Spinal cord (tissue), 10 donors: ENCODE measurements around the gene FAM83F. TPM values are rescaled to one million over a fixed set of nuclear protein-coding genes. Genes with fewer than 3 reads are reported as not detected.
A peak's percentile ranks its signal among the peaks of the same experiment; 100 is the strongest.

Experiments used
- DNase-seq, 6 donors: peaks; one replicate each; pipeline versions ENCODE4 v3.0.0 to v3.0.0-alpha.2; 2013 to 2015; ENCODE audit warnings: low spot score in 6 of 6, low read depth in 4 of 6
- H3K27ac ChIP-seq: one replicate; pipeline ENCODE4 v1.5.1; 2013; ENCODE audit warnings: low read depth, low read length, control low read depth
- H3K27me3 ChIP-seq: one replicate; pipeline ENCODE4 v1.6.1; 2013; ENCODE audit warnings: low read length; ENCODE audit not compliant: control insufficient read depth, insufficient read depth
- H3K36me3 ChIP-seq: one replicate; pipeline ENCODE4 v1.6.1; 2013; ENCODE audit warnings: low read length; ENCODE audit not compliant: control insufficient read depth, insufficient read depth
- H3K4me1 ChIP-seq: one replicate; pipeline ENCODE4 v1.6.1; 2013; ENCODE audit warnings: low read length; ENCODE audit not compliant: control insufficient read depth, insufficient read depth
- H3K4me3 ChIP-seq: one replicate; pipeline ENCODE4 v1.5.1; 2013; ENCODE audit warnings: low read depth, low read length, control low read depth
- H3K9me3 ChIP-seq: one replicate; pipeline ENCODE4 v1.6.1; 2013; ENCODE audit warnings: low read length; ENCODE audit not compliant: control insufficient read depth, insufficient read depth
- WGBS: methylation state at CpG from one replicate; pipeline ENCODE4 v1.1.5; 2013; ENCODE audit warnings: missing lambda C conversion rate; ENCODE audit not compliant: insufficient coverage; 5-methylcytosine and 5-hydroxymethylcytosine counted together
- polyA plus RNA-seq, 2 donors: library from polyadenylated mRNA; unstranded; fragments of 120-200 nt; gene quantifications; one replicate each; pipeline ENCODE4 v1.2.1, GENCODE V29; 2013; ENCODE audit not compliant: insufficient read length in 2 of 2
- total RNA-seq, 2 donors: library from RNA; depleted of rRNA in 1 of 2; stranded (reverse); fragments of 120-200 nt in 1 of 2; fragments of >200 nt in 1 of 2; gene quantifications; one replicate each; pipeline versions ENCODE4 v1.2.3 to v1.2.4, GENCODE V29; 2013 to 2014
- donor health status: healthy.

FAM83F gene
- total and polyA plus RNA-seq, 4 donors: 0.61 to 1.2 (median 0.72) TPM

DNA sequence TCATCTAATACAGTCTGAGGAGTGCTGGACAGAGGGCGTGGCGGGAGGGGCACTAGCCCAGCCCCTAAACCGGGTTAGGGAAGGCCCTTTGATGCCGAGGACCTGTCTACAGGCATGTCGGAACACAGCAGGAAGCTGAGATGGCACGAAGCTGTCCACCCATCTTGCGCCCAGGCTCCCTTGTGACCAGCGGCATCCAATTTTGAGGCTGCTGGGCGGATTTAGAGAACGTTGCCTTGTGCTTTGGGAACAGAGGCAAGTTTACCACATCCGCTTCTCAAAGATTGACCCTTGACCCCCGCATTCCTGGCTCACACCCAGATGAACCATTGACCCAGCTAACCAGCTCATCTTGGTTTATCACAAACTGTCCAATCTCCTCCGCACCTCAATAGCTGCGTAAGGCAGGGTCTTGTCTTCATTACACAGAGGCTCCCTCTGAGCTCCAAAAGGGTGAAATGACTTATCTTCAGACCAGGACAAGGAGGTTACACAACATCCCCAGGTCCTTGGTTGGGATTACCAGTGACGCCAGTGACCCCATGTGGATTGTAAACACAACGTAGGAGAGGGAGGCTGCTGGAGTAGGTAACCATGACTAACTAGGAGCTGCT, 4.5 kb downstream of the FAM83F start:
- H3K36me3 ChIP-seq: no peaks in the 10 kb centered on the region
- 81% methylated on average over 14 of the region's 16 CpGs for WGBS
- no peak overlapping the region for H3K27ac ChIP-seq
- peaks cover 13% of the 10 kb centered on the region for H3K27me3 ChIP-seq
- peaks cover 50% of the 10 kb centered on the region for H3K4me1 ChIP-seq
- H3K4me3 ChIP-seq: no peak overlapping the region
- DNase-seq: no peak
- H3K9me3 ChIP-seq: no peaks in the 10 kb centered on the region

DNA sequence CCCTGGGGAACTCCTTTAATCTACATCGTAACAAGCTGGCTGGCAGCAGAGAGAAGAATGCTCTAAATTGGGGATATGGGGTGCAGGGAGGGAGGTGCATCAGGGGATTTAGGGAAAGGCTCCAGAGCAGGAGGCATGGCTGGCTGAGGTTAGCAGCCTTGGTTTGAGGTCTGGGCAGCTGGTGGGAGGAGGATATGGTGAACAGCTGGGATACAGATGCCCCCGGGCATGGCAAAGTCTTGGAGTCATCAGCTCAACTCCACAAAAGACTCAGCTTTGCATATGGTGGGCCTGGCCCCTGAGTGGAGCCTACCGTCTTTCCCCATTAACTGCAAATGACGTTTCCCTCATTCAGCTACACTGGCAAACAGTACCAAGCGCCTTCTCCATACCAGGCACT, 5.4 kb downstream of the FAM83F start:
- Histone ChIP-seq H3K36me3 (no peaks in the 10 kb centered on the region), H3K27me3 (peaks cover 10% of the 10 kb centered on the region), H3K4me1 (peaks cover 46% of the 10 kb centered on the region), H3K4me3 (no peak overlapping the region), H3K9me3 (no peaks in the 10 kb centered on the region), H3K27ac (no peak overlapping the region)
- DNase-seq: no peak
- WGBS: 86% methylated on average over 4 of the region's 5 CpGs

DNA sequence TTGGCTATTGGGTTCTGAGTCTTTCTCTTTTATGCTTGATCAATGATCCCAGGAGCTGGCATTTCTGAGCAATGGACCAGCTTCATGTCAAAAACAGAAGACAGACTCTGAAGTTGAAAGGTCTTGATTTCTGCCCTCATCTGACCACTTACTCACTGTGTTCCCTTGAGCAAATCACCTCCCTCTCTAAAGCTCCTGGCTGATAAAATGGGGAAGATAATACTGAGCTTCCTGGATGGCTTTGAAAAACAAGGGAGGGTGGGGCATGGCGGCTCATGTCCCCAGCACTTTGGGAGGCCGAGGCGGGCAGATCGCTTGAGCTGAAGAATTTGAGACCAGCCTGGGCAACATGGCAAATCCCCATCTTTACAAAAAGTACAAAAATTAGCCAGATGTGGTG, 6.4 kb downstream of the FAM83F start:
- Histone ChIP-seq H3K27me3 (peaks cover under 1% of the 10 kb centered on the region), H3K27ac (no peak overlapping the region), H3K4me3 (no peak overlapping the region), H3K4me1 (peaks cover 46% of the 10 kb centered on the region), H3K36me3 (no peaks in the 10 kb centered on the region), H3K9me3 (no peaks in the 10 kb centered on the region)
- WGBS: 100% methylated on average over 1 of the region's 4 CpGs
- DNase-seq: no peak

- WGBS: 74% methylated on average over 12 of the region's 14 CpGs
- no peaks in the 10 kb centered on the region for H3K36me3 ChIP-seq
- peaks cover 49% of the 10 kb centered on the region for H3K4me1 ChIP-seq
- no peak for DNase-seq
- no peak overlapping the region for H3K4me3 ChIP-seq
- H3K27me3 ChIP-seq: no peaks in the 10 kb centered on the region
- H3K27ac ChIP-seq: peak overlapping the region; percentile 40
- H3K9me3 ChIP-seq: no peaks in the 10 kb centered on the region
Observed at GRCh38 chr22:40001800-40002577, 7.2 kb downstream of the FAM83F start.

- Histone ChIP-seq H3K9me3 (no peaks in the 10 kb centered on the region), H3K36me3 (no peaks in the 10 kb centered on the region), H3K4me1 (peaks cover 42% of the 10 kb centered on the region), H3K27me3 (no peaks in the 10 kb centered on the region), H3K4me3 (no peak overlapping the region), H3K27ac (no peak overlapping the region)
- DNase-seq: no peak
- 69% methylated on average over 4 of the region's 6 CpGs for WGBS
Observed at GRCh38 chr22:40002935-40003715, 8.4 kb downstream of the FAM83F start.

DNA sequence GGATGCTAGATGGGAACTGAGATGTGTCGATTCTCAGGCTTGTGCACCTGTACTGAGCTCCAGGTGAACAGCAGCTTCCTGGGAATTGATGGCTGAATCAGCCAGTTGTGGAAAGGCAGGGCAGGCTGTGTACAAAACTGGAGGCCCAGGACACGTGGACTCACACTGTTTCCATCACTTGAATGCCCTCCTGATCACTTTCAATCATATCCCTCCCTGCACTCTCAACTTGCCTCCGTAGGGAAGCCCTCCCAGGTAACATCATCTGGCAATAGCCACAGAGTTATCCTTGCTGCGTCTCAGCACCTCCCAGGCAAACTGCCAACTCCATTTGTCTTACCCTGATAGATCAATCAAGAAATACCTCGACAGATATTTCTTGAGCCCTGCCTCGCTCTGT, 10.1 kb downstream of the FAM83F start:
- Histone ChIP-seq H3K36me3 (no peaks in the 10 kb centered on the region), H3K27ac (no peak overlapping the region), H3K9me3 (no peaks in the 10 kb centered on the region), H3K27me3 (no peaks in the 10 kb centered on the region), H3K4me1 (peaks cover 41% of the 10 kb centered on the region), H3K4me3 (no peak overlapping the region)
- no peak for DNase-seq
- WGBS: 57% methylated on average over 5 of the region's 6 CpGs

DNA sequence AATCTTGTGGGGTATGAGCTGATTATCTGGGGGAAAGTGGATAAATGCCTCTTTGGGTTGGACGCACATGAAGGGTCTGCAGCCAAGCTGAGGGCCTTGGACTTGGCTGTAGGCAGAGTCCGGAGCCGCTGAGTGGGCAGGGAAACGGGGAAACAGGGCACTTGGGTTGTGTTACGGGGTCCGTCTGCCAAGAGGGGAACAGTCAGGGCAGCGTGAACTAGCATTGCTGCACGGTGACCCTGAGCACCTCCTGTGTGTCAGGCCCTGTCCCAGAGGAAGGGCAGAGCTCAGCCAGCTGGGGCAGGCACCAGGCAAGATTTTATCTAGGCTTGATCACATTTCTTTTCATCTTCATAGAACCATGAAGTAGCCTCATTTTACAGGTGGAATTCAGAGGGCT, 11.9 kb downstream of the FAM83F start:
- no peaks in the 10 kb centered on the region for H3K36me3 ChIP-seq
- no peak for DNase-seq
- WGBS: 90% methylated on average over 8 of the region's 8 CpGs
- no peaks in the 10 kb centered on the region for H3K9me3 ChIP-seq
- no peak overlapping the region for H3K27ac ChIP-seq
- H3K4me1 ChIP-seq: peaks cover 47% of the 10 kb centered on the region
- no peaks in the 10 kb centered on the region for H3K27me3 ChIP-seq
- no peak overlapping the region for H3K4me3 ChIP-seq

- Histone ChIP-seq H3K36me3 (no peaks in the 10 kb centered on the region), H3K4me3 (no peak overlapping the region), H3K27me3 (no peaks in the 10 kb centered on the region), H3K4me1 (peaks cover 36% of the 10 kb centered on the region), H3K9me3 (no peaks in the 10 kb centered on the region), H3K27ac (no peak overlapping the region)
- 81% methylated on average over 22 of the region's 27 CpGs for WGBS
- DNase-seq: no peak
Observed at GRCh38 chr22:40007853-40008710, 13.3 kb downstream of the FAM83F start.

DNA sequence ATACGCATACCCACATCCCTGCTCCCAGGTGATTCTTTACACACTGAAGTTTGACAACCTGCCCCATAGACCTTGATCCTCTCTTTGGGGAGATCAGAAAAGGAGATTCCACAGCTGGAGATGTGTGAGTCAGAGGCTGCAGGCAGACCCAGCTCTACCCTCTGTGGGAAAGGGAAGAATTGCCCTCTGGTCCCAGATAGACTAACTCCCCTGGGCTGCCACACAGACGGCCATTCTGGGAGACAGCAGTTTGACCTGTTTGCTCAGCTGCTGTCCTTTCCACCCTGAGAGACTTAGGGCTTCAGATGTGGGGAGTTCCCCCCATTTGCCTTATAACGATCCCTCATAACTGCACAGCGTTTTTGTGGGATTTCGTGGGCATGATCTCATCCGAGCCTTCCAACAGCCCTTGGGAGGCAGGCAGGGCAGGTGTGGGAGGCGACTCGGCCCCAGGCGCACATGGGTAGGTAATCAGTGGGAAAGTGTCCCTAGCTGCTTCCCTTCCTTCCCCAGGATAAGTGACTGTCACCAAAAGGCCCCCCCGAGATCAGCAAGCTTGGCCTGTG, 14.1 kb downstream of the FAM83F start:
- no peak overlapping the region for H3K27ac ChIP-seq
- no peak overlapping the region for H3K4me3 ChIP-seq
- no peak for DNase-seq
- H3K4me1 ChIP-seq: peaks cover 29% of the 10 kb centered on the region
- WGBS: 82% methylated on average over 5 of the region's 10 CpGs
- no peaks in the 10 kb centered on the region for H3K27me3 ChIP-seq
- H3K36me3 ChIP-seq: no peaks in the 10 kb centered on the region
- H3K9me3 ChIP-seq: no peaks in the 10 kb centered on the region
